Body of pancreas (tissue), 4 donors: ENCODE data around the gene CNTNAP2. TPM values are rescaled to one million over a fixed set of nuclear protein-coding genes. Genes with fewer than 3 reads are reported as not detected.

Experiments
- ATAC-seq: fragments of 150-250 bp; one replicate; pipeline ENCODE4 v1.9.1; 2016
- DNase-seq, 4 donors: peaks; one replicate each; pipeline ENCODE4 v3.0.0-alpha.2; 2019
- H3K27ac ChIP-seq, 4 donors: fragments of 200-600 bp; sonication (generic); 1 replicate in 3 of 4; 2 replicates in 1 of 4; pipeline versions ENCODE4 v1.5.1 to v1.6.1; 2016 to 2019; ENCODE audit warnings: mild to moderate bottlenecking in 1 of 4, mixed read lengths in 1 of 4, moderate library complexity in 1 of 4
- H3K27me3 ChIP-seq, 2 donors: fragments of 200-600 bp; sonication (generic); one replicate each; pipeline ENCODE4 v1.6.0; 2016; ENCODE audit warnings: mild to moderate bottlenecking in 1 of 2
- H3K36me3 ChIP-seq, 2 donors: fragments of 200-600 bp; sonication (generic); replicated peaks in 1 of 2; 2 replicates each; pipeline ENCODE4 v1.5.1; 2016; ENCODE audit warnings: low read depth in 2 of 2; ENCODE audit not compliant: insufficient read depth in 1 of 2
- H3K4me1 ChIP-seq: fragments of 200-600 bp; sonication (generic); one replicate; pipeline ENCODE4 v1.6.0; 2016
- H3K4me3 ChIP-seq, 2 donors: fragments of 200-600 bp; sonication (generic); 1 replicate in 1 of 2; 2 replicates in 1 of 2; pipeline ENCODE4 v1.5.1; 2016 to 2019
- H3K9me3 ChIP-seq, 3 donors: fragments of 200-600 bp; sonication (generic); 1 replicate in 2 of 3; 2 replicates in 1 of 3; pipeline ENCODE4 v1.5.1; 2016
- CTCF ChIP-seq, 7 experiments: fragments of 450-650 bp in 4 of 7; fragments of 200-600 bp in 3 of 7; sonication (generic) in 3 of 7; IDR thresholded peaks; one replicate each; pipeline ENCODE4 v1.5.1; 2016 to 2019; ENCODE audit warnings: antibody characterized with exemption in 7 of 7
- POLR2A ChIP-seq, 3 donors: fragments of 450-650 bp; IDR thresholded peaks; one replicate each; pipeline ENCODE4 v1.6.1; 2016; ENCODE audit warnings: antibody characterized with exemption in 3 of 3, mild to moderate bottlenecking in 2 of 3
- WGBS, 2 donors: methylation state at CpG; one replicate each; pipeline ENCODE4 v1.1.5; 2017; 5-methylcytosine and 5-hydroxymethylcytosine counted together
- intact Hi-C: fragments of 100-400 bp; cut with DNase I; formaldehyde crosslinking; loops from one replicate; pipeline ENCODE4 v1.15.1; 2023
- total RNA-seq, 2 donors: library from RNA; depleted of rRNA; stranded (reverse); fragments of >200 nt; gene quantifications; one replicate each; pipeline ENCODE4 v1.1.0, GENCODE V29; 2016

CNTNAP2 gene
- total RNA-seq, 2 donors from 2014 or later = 1.0 TPM; not detected in 1

- 32 to 36% methylated on average over 1 of the region's 1 CpG for WGBS, 2 donors
- no peak for ATAC-seq
- intact Hi-C loops = no loop called here
- TF ChIP-seq CTCF (IDR thresholded peaks at IDR 0.05) (no peak), POLR2A (IDR thresholded peaks at IDR 0.05) (no peak)
- Histone ChIP-seq H3K4me1 (peaks cover 12% of the 10 kb centered on the region), H3K27ac (no peak overlapping the region), H3K9me3 (no peaks in the 10 kb centered on the region), H3K27me3 (peaks cover 3 to 6% of the 10 kb centered on the region in 2 donors), H3K4me3 (no peak overlapping the region), H3K36me3 (no peaks in the 10 kb centered on the region)
- DNase-seq = no peak
Observed at GRCh38 chr7:146112755-146113154, 3.8 kb upstream of the CNTNAP2 start.

GRCh38 chr7:146115548-146115850 is 1.1 kb upstream of the CNTNAP2 start:
- Histone ChIP-seq H3K4me1 (peaks cover 12% of the 10 kb centered on the region), H3K9me3 (no peaks in the 10 kb centered on the region), H3K27me3 (peaks cover 3 to 6% of the 10 kb centered on the region in 2 donors), H3K36me3 (no peaks in the 10 kb centered on the region), H3K27ac (no peak overlapping the region), H3K4me3 (no peak overlapping the region)
- intact Hi-C loops = no loop called here
- DNase-seq = no peak
- whole genome bisulfite sequencing, 2 donors = 10 to 12% methylated on average over 15 of the region's 15 CpGs
- TF ChIP-seq POLR2A (IDR thresholded peaks at IDR 0.05) (no peak), CTCF (IDR thresholded peaks at IDR 0.05) (no peak)
- ATAC-seq = no peak

- intact Hi-C loops = no loop called here
- Histone ChIP-seq H3K4me1 (peaks cover 12% of the 10 kb centered on the region), H3K4me3 (peak overlapping the region in 1 of 2 donors; percentile 21), H3K9me3 (no peaks in the 10 kb centered on the region), H3K36me3 (no peaks in the 10 kb centered on the region), H3K27me3 (peaks cover 3 to 6% of the 10 kb centered on the region in 2 donors), H3K27ac (no peak overlapping the region)
- ATAC-seq (peak; percentile 69), DNase-seq (peak; percentile 17 to 53 (median 39))
- 1 to 3% methylated on average over 33 to 62 of the region's 62 CpGs for WGBS, 2 donors
- TF ChIP-seq POLR2A (IDR thresholded peaks at IDR 0.05) = no peak
- TF ChIP-seq CTCF (IDR thresholded peaks at IDR 0.05) = no peak
Observed at GRCh38 chr7:146115851-146116520, 615 bp upstream of the CNTNAP2 start.

- Histone ChIP-seq H3K4me3 (no peak overlapping the region), H3K4me1 (peaks cover 12% of the 10 kb centered on the region), H3K27me3 (peaks cover 3 to 6% of the 10 kb centered on the region in 2 donors), H3K9me3 (no peaks in the 10 kb centered on the region), H3K36me3 (no peaks in the 10 kb centered on the region), H3K27ac (no peak overlapping the region)
- TF ChIP-seq POLR2A (IDR thresholded peaks at IDR 0.05) = no peak
- no peak for TF ChIP-seq CTCF (IDR thresholded peaks at IDR 0.05)
- DNase-seq (no peak), ATAC-seq (no peak)
- intact Hi-C loops = no loop called here
- 41 to 42% methylated on average over 5 of the region's 5 CpGs for WGBS, 2 donors
Observed at GRCh38 chr7:146117576-146117975, 975 bp downstream of the CNTNAP2 start.

- WGBS, 2 donors = 70 to 83% methylated on average over 1 of the region's 1 CpG
- DNase-seq (no peak), ATAC-seq (no peak)
- Histone ChIP-seq H3K9me3 (no peaks in the 10 kb centered on the region), H3K4me1 (peaks cover 12% of the 10 kb centered on the region), H3K27me3 (peaks cover 3 to 6% of the 10 kb centered on the region in 2 donors), H3K27ac (no peak overlapping the region), H3K36me3 (no peaks in the 10 kb centered on the region), H3K4me3 (no peak overlapping the region)
- intact Hi-C loops = no loop called here
- no peak for TF ChIP-seq POLR2A (IDR thresholded peaks at IDR 0.05)
- TF ChIP-seq CTCF (IDR thresholded peaks at IDR 0.05) = no peak
Observed at GRCh38 chr7:146119002-146119401, 2.4 kb downstream of the CNTNAP2 start.
